ENCODE measurements around the gene PRKAG2.

- no peak for TF ChIP-seq POLR2AphosphoS5 (IDR thresholded peaks at IDR 0.05; ENCODE audit: borderline replicate concordance, low read depth, low read length)
- TF ChIP-seq EZH2 (IDR thresholded peaks at IDR 0.05) = no peak
- no peak for TF ChIP-seq FOXP2 (optimal IDR thresholded peaks at IDR 0.05; ENCODE audit: control extremely low read depth, extremely low read length, insufficient read depth)
Observed at GRCh38 chr7:151542606-151543130, 334.2 kb downstream of the PRKAG2 start.

Measured in SK-N-MC (cell line).